ENCODE measurements around the gene EHBP1.

Gene EHBP1

DNA sequence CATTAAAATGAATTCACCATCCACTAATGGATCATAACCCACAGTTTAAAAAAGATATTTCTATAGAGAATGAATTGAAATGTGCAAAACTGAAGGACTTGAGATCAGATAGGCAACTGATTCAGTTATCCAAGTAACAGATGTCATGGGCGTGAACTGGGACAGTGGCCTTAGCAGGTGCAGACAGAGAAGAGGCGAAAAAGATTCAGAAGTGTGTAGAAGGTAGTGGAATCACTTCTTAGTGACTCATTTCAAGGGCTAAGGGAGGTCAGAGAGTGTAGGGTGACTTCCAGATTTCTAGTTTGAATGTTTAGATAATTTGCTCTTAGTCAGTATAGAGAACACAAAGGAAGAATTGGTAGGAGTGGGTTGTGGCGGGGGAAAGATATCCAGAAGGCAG, 79.7 kb downstream of the EHBP1 start:
- DNase-seq (ENCODE audit: low read depth) = no peak

- DNase-seq (ENCODE audit: low read depth) = no peak
Observed at GRCh38 chr2:62785810-62786597, 80.5 kb downstream of the EHBP1 start.

DNA sequence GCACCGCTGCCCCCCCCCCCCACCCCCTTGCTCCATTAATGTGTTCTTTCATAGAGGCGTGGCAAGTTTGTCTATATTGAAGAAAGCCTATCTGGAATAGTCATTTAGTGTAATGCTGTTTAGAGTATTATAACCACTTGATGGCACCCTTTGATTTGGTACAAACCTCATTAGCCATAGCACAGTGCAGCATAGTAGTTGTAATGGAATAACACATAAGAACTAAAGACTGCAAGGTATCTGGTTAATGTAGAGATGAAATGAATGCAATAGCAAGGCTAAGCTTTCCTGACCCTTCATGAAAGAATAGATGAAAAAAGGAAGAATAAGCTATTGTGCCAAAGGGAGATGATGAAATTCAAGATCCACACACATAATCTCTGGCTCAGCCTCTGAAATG, 81.9 kb downstream of the EHBP1 start:
- no peak for DNase-seq (ENCODE audit: low read depth)

DNA sequence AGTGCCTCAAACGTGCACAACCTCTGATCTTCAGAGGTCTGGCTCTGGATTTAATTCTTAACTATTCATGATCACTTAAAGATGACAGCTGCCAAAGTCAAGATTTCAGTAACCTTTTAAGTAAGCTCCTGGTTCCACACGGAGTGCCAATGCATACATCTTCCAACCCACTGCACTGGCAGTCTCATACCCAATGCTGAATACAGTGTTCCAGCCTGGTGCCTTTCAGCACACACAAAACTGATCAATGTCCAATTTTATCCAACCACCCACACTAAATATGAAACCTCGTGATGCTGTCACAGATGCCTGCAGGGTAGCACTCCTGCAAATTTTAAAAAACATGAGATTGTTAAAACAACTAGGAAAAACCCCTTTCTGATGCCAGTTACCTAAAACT, 84.0 kb downstream of the EHBP1 start:
- no peak for DNase-seq (ENCODE audit: low read depth)

- no peak for DNase-seq (ENCODE audit: low read depth)
Observed at GRCh38 chr2:62789918-62790317, 84.4 kb downstream of the EHBP1 start.

GRCh38 chr2:62792408-62792807, 86.9 kb downstream of the EHBP1 start:
- no peak for DNase-seq (ENCODE audit: low read depth)

GRCh38 chr2:62793213-62793612, 87.7 kb downstream of the EHBP1 start:
- no peak for DNase-seq (ENCODE audit: low read depth)

DNA sequence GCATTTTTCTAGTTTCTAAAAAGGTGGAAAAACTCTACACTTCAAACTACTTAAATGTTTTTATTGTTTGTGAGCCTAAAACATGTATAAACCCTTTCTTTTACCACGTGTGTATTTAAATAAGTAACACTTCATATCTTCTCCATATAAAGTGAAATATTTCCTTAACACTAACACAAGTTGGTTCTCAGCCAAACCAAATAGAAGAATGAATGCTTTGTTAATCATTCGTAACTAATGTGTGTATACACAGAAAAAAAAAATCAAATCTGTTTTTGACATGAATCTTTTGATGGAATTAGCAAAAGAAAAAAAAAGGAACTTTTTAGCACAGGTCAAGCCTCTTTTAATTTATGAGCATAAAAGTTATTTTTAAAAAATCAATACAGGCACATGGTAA, 89.3 kb downstream of the EHBP1 start:
- DNase-seq (ENCODE audit: low read depth) = no peak

GRCh38 chr2:62795341-62795740, 89.8 kb downstream of the EHBP1 start:
- DNase-seq (ENCODE audit: low read depth) = no peak

DNA sequence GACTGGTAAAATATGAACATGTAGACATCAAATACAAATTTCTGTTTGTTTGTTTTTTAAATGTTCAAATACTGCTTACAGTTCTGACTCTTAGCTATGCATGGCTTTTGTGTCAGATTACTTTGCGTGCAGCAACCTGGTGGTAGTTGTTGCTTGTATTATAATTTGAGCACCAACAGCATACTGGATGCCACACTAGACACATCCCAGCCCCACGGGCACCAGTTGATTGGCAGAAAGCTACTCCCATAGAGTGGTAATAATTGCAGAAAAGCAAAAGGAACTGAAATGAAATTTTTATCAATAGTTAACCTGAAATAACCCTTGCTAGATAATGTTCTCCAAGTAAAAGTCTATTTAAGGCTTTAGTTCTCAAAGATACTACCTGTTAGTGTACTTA, 91.6 kb downstream of the EHBP1 start:
- DNase-seq (ENCODE audit: low read depth) = no peak

DNA sequence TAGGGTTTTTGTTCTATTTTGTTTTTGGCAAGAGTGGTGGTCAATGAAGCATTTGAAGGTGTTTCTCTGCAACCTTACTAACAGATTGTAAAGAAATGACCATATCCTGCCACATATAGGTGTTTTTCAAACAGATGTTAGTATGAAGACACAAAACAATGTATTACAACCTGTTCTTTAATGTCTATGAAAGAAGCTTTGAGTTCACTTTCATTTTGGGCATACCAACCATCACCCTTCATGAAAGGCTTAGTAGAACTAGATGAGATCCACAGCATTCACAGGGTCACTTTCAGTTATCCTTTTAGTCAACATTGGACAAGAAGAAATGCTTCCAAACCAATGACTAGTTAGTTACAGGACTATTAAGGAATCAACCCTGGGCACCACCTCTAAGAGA, 95.1 kb downstream of the EHBP1 start:
- no peak for DNase-seq (ENCODE audit: low read depth)

GRCh38 chr2:62801110-62801509, 95.6 kb downstream of the EHBP1 start:
- no peak for DNase-seq (ENCODE audit: low read depth)

- no peak for DNase-seq (ENCODE audit: low read depth)
Observed at GRCh38 chr2:62801814-62802523, 96.5 kb downstream of the EHBP1 start.

- no peak for DNase-seq (ENCODE audit: low read depth)
Observed at GRCh38 chr2:62803961-62804360, 98.4 kb downstream of the EHBP1 start.

DNA sequence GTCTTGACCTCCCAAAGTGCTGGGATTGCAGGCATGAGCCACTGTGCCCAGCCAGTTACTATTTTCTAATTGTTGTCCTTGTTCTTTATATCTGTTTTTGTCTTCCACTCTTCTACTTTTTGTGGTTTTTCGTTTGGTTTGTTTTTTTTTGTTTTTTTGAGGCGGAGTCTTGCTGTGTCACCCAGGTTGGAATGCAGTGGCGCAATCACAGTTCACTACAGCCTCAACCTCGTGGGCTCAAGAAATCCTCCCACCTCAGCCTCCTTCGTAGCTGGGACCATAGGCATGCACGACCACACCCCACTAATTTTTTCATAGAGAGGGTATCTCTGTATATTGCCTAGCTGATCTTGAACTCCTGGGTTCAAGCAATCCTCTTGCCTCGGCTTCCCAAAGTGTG, 100.7 kb downstream of the EHBP1 start:
- no peak for DNase-seq (ENCODE audit: low read depth)

DNA sequence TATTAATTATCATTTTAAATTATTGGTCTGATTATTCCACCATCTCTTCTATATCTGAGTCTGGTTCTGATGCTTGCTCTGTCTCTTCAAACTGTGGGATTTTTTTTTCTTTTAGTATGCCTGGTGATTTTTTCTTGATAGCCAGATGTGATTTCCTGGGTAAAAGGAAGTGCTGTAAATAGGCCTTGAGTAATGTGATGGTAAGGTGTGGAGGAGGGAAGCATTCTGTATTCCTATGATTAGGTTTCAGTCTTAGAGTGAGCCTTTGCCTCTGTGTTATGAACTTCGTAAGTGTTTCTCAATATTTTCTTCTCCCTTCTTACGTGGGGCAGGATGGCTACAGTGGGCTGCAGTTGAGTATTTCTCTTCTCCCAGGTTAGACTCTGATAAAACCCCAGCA, 103.0 kb downstream of the EHBP1 start:
- no peak for DNase-seq (ENCODE audit: low read depth)

GRCh38 chr2:62811086-62811485, 105.6 kb downstream of the EHBP1 start:
- DNase-seq (ENCODE audit: low read depth) = no peak

- no peak for DNase-seq (ENCODE audit: low read depth)
Observed at GRCh38 chr2:62811972-62812371, 106.5 kb downstream of the EHBP1 start.

DNA sequence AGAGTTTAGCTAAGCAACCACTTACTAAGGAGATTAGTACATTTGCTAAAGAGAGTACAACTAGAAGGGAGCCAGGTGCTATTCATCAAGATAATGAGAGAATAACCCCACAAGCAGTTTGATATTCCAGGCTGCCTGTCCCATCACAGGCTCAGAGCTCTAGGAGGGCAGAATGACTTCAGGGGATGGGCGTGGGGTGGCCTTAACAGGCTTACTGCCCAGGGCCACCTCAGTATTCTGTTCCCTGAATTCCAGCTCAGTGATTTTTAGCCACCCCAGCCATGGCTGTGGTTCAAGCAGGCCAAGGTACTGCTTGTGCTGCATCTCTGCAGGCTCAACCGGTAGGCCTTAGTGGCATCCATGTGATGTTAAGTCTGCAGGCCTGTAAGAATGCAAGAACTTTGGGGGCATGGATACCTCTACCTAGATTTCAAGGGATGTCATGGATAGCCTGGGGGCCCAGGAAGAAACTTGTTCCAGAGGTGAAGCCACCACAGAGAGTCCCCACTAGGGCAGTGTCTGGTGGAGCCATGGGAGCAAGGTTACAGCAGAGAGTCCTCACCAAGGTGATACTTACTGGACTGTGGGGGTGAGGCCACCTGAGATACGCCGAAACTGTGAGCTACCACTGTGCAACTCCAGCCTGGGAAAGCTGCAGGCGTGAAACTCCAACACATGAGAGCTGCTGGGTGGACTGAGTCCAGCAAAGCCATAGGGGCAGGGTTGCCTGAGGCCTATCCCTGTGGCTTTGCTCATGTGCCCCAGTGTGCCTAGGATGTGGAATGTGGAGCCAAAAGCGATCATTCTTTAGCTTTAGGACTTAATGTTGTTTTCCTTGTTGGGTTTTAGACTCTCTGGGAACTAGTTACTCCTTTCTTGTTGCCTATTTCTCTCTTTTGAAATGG, 107.7 kb downstream of the EHBP1 start:
- no peak for DNase-seq (ENCODE audit: low read depth)

DNA sequence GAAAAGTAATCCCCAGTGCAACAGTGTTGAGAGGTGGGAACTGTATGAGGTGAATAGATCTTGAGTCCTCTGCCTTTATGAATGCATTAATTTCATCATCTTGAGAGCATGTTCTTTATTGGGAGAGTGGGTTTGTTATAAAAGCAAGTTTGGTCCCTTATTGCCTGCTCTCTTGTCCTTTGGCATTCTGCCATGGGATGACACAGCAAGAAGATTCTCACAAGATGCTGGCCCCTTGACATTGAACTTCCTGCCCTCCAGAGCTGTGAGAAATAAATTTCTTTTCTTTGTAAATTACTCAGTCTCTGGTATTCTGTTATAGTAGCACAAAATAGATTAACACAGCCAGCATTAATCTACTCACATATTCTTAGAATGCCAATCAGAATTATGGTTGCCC, 108.6 kb downstream of the EHBP1 start:
- DNase-seq (ENCODE audit: low read depth) = no peak

GRCh38 chr2:62817348-62817747, 111.8 kb downstream of the EHBP1 start:
- DNase-seq (ENCODE audit: low read depth) = no peak

DNA sequence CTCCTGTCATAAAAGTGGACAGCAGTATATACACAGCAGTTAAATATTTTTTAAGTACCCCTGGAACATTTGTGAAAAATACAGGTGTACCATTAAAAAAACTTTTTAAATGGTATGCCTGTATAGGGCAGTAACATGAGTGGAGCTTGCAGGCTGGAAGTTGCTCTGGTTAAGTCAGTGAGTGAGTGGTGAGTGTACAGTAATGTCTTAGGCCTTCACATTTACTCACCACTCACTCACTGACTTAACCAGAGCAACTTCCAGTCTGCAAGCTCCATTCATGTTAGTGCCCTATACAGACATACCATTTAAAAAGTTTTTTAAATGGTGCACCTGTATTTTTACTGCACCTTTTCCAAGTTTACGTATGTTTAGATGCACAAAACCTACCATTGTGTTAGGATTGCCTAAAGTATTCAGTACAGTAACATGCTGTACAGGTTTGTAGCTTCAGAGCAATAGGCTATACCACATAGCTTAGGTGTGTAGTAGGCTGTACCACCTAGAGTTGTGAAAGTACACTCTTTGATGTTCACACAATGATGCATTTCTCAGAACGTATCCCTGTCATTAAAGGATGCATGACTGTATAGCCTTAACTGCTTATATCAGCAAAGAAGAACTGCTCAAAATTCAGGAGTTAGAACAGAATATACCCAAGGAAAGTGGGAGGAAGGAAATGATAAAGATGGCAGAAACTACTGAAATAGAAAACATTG, 112.6 kb downstream of the EHBP1 start:
- no peak for DNase-seq (ENCODE audit: low read depth)
